ACC112 (cell line): Measurements from ENCODE around the gene GAPT.

Experiments
- H2AFZ ChIP-seq: fragments of 200-600 bp; sonication (generic); one replicate; pipeline ENCODE4 v1.6.0; 2017; ENCODE audit warnings: antibody characterized with exemption, low read length; ENCODE audit not compliant: unreplicated experiment
- H3K27ac ChIP-seq: fragments of 200-600 bp; sonication (generic); 2 replicates; pipeline ENCODE4 v1.5.1; 2014; ENCODE audit warnings: low read depth, mild to moderate bottlenecking, antibody characterized with exemption, low read length, moderate library complexity
- H3K27me3 ChIP-seq: fragments of 200-600 bp; sonication (generic); 2 replicates; pipeline ENCODE4 v1.6.1; 2014; ENCODE audit warnings: mild to moderate bottlenecking, antibody characterized with exemption, low read length, moderate library complexity, mixed read lengths; ENCODE audit not compliant: insufficient read depth
- H3K36me3 ChIP-seq: fragments of 200-600 bp; sonication (generic); 2 replicates; pipeline ENCODE4 v1.6.1; 2016; ENCODE audit warnings: mild to moderate bottlenecking, antibody characterized with exemption, low read length, moderate library complexity, mixed read lengths; ENCODE audit not compliant: insufficient read depth
- H3K4me1 ChIP-seq: fragments of 200-600 bp; sonication (generic); one replicate; pipeline ENCODE4 v1.6.1; 2016; ENCODE audit warnings: low read length, mixed read lengths; ENCODE audit not compliant: insufficient read depth, unreplicated experiment, control insufficient read depth
- H3K4me3 ChIP-seq: fragments of 200-600 bp; sonication (generic); 2 replicates; pipeline ENCODE4 v1.5.1; 2014; ENCODE audit warnings: mild to moderate bottlenecking, low read depth, low read length
- H3K79me2 ChIP-seq: fragments of 200-600 bp; sonication (generic); one replicate; pipeline ENCODE4 v1.6.0; 2016; ENCODE audit warnings: low read length; ENCODE audit not compliant: control insufficient read depth, unreplicated experiment, insufficient read depth

GAPT gene

DNA sequence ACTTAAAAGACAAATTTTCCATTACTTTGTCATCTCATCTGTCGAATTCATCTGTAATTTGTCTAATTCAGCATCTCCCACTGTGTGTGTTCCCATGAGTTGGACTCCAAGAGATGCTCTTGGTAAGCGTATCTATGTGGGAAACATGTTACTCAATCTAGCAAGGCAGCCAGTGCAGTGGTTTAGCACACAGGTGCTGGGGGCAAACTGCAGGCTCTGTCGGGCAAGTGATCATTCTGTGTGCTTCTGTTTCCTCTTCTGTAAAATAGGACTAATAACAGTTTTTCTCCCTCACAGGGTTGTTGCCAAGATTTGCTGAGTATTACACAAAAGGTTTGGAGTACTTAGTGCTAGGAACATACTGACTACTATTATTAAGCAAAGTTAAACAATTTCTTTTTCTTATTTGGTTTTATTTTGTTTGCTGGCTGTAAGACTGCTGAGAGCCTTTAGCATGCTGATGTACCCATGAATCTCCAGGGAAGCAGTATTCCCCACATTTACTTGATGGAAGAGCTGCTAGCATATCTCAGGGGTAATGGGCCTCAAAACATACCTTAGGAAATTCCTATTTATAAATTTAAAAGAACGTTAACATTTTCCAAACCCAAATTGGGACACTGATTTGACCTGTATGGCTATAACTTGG, 709 bp upstream of the GAPT start:
- Histone ChIP-seq H3K4me3 (no peak overlapping the region), H3K4me1 (no peaks in the 10 kb centered on the region), H3K36me3 (no peaks in the 10 kb centered on the region), H3K27me3 (peaks cover 82% of the 10 kb centered on the region), H3K27ac (no peak overlapping the region), H3K79me2 (no peaks in the 10 kb centered on the region), H2AFZ (no peak overlapping the region)

DNA sequence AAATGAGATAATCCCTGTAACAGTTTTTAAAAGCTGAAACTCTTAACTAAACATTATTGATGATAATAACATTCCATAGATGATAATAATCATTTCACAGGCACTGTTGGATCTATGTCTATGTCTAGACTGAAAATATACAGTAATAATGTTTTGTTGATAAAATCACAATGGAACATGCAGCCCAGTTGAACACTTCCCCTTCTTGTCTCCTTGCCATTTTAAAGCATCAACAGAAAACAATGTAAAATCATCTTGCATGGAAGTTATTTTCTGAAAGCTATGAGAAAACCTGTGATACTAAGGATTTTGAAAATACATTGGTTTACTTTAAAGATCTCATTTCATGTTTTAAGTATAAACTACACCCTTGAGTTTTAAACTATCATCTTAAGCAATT, 1.9 kb downstream of the GAPT start:
- no peak overlapping the region for H3K27ac ChIP-seq

DNA sequence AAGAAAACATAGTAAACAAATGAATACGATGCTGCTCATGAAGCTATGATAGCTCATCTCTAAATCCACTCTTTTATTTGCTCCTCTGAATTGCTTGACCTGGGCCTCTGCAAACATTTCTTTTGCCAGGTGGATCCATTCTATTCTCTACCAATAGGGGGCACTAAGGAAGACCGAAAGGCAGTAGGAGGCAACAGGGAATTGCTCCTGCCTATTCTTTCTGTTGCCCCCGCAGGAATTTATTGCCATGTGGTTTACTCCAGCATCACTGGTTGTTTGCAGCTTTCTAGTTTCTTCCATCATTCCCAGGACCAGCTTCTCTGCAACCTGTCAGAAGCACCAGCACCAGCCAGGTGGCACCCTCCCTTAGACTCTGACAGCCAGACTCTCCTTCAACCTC, 5.3 kb downstream of the GAPT start:
- Histone ChIP-seq H3K36me3 (no peaks in the 10 kb centered on the region), H2AFZ (no peak overlapping the region), H3K79me2 (no peaks in the 10 kb centered on the region), H3K27me3 (peaks cover 71% of the 10 kb centered on the region), H3K4me1 (no peaks in the 10 kb centered on the region), H3K27ac (no peak overlapping the region), H3K4me3 (no peak overlapping the region)

More for the DNA sequence above, 1.9 kb downstream of the GAPT start:
- Histone ChIP-seq H3K79me2 (no peaks in the 10 kb centered on the region), H3K4me1 (no peaks in the 10 kb centered on the region), H3K4me3 (no peak overlapping the region), H3K27me3 (peaks cover 74% of the 10 kb centered on the region), H3K36me3 (no peaks in the 10 kb centered on the region), H2AFZ (no peak overlapping the region)

DNA sequence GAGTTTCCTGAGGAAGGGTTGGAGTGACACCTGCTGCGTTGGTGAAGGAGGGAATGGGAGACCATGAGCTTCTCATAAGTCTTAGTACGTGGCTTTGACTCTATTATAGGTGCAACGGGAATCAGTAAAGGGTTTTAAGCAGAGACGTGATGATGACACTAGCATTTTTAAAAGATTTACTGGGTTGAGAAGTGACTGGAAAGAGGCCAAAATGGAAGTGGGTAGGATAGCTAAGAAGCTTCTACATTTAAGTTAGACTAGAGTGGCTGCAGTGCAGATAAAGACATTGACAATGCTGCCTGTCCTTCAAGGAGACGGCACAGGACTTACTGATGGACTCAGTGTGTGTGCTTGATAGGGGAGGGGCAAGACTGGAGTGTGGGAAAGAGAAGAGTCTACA, 6.2 kb downstream of the GAPT start:
- Histone ChIP-seq H3K4me3 (no peak overlapping the region), H3K4me1 (no peaks in the 10 kb centered on the region), H3K79me2 (no peaks in the 10 kb centered on the region), H3K36me3 (no peaks in the 10 kb centered on the region), H3K27ac (no peak overlapping the region), H3K27me3 (peaks cover 74% of the 10 kb centered on the region), H2AFZ (no peak overlapping the region)

DNA sequence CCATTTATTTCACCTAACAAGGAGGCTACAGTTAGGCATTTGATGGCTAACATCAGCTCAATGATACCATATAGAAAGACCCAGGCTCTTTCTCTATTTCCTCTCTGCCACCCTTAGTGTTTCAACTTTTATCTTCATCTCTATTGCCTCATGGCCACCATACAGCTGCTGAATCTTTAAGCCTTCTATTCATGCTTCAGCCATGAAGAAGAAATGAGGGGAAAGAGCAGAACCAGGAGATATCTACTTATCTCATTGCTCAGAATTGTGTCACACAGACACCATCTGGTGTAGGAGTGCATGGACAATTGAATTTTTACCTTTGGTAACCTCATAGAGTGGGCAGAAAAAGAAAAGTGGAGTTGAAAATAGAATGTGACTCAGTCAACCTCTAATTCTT, 6.7 kb downstream of the GAPT start:
- Histone ChIP-seq H3K27ac (no peak overlapping the region), H3K36me3 (no peaks in the 10 kb centered on the region), H2AFZ (no peak overlapping the region), H3K4me3 (no peak overlapping the region), H3K27me3 (peaks cover 77% of the 10 kb centered on the region), H3K79me2 (no peaks in the 10 kb centered on the region), H3K4me1 (no peaks in the 10 kb centered on the region)

DNA sequence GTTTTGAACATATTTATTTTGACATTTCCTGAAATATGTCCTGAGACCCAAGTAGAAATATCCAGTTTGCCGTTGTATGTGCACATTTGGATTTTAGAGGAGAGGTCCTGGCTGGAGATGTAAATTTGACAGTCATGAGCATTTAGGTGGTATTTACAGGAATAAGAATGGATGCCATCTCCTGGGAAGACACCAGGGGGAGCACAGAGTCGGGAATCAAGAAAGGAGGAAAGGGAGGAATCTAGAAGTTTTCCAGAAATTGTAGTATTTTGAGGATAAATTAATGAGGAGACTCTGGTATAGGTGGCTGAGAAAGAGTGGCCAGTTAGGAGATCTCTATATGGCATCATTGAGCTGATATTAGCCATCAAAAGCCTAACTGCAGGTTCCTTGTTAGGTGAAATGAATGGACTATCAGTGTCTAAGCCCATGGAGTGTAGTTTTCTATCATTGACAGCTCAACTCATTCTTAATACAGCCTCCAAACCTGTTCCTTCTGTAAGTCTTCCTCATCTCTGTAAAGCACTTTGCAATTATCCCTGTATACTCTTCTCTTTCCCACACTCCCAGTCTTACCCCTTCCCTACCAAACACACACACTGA, 7.2 kb downstream of the GAPT start:
- H3K4me1 ChIP-seq = no peaks in the 10 kb centered on the region
- H3K4me3 ChIP-seq = no peak overlapping the region
- no peak overlapping the region for H2AFZ ChIP-seq
- peaks cover 77% of the 10 kb centered on the region for H3K27me3 ChIP-seq
- H3K36me3 ChIP-seq = no peaks in the 10 kb centered on the region
- H3K27ac ChIP-seq = no peak overlapping the region
- no peaks in the 10 kb centered on the region for H3K79me2 ChIP-seq

DNA sequence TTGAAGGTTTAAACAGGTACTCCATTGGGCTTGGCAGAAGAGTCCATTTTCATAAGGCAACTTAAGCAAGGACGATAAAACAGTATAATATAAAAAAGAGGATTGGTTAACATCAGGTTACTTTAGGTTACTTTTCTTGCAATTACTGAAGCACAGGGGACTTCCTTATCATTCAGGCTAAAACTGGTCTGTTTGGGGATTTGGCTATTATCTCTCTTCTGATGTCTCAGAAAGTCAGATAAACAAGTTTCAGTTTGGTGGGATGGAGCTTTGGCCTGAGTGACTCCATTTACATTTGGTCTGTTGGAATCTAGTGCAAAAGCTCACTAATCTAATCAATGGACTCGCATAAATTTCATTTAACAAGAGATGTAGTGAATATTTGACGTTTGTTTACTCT, 8.0 kb downstream of the GAPT start:
- no peaks in the 10 kb centered on the region for H3K4me1 ChIP-seq
- no peak overlapping the region for H2AFZ ChIP-seq
- no peaks in the 10 kb centered on the region for H3K36me3 ChIP-seq
- H3K27ac ChIP-seq = no peak overlapping the region
- H3K27me3 ChIP-seq = peaks cover 77% of the 10 kb centered on the region
- H3K4me3 ChIP-seq = no peak overlapping the region
- H3K79me2 ChIP-seq = no peaks in the 10 kb centered on the region

DNA sequence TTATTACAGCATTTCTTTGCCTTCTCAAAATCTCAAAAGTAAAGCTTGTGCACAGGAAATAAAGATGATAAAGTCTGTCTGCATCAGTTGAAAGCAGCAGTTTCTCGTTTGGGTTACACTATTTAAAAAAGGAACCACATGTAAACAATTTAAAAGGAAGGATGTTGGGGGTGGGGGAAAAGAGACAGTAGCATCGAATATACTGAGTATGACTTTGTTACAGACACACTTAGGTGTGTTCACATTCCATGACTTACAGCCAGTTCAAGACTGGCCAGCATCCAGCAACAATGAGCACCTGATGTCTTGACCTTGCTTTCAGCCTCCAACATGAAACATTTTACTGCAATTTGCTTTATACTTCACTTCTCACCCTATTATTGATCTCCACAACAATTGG, 8.7 kb downstream of the GAPT start:
- Histone ChIP-seq H3K27ac (no peak overlapping the region), H3K27me3 (peaks cover 78% of the 10 kb centered on the region), H3K4me1 (no peaks in the 10 kb centered on the region), H3K79me2 (no peaks in the 10 kb centered on the region), H2AFZ (no peak overlapping the region), H3K4me3 (no peak overlapping the region), H3K36me3 (no peaks in the 10 kb centered on the region)

DNA sequence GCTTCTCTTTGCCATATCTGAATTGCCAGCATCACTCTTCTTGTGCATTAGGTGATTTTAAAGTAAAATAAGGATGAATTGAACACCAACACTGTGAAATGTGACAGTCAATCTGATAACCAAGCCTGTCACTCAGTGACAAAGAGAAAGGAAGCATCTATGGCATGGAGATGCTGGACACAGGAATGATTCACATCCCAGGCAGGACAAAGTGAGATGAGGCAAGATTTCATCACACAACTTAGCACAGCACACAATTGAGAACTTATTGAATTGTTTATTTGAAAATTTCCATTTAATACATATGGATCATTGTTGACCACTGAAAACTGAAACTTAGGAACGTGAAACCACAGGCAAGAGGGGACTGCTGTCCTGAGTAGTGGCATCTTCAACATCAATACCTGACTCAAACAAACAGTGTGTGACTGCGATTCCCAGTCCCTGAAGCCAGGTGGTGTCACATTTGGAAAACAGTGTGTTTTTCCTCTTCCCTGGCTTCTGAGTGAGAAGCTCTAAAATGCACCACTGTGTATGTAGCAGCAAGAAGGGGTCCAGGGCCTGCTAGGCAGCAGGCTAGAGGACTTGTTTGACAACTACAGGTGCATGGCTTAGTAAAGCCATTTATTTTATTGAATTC, 10.7 kb downstream of the GAPT start:
- no peak overlapping the region for H3K27ac ChIP-seq
- H3K27me3 ChIP-seq = peaks cover 77% of the 10 kb centered on the region
- no peaks in the 10 kb centered on the region for H3K79me2 ChIP-seq
- H3K4me1 ChIP-seq = no peaks in the 10 kb centered on the region
- no peak overlapping the region for H3K4me3 ChIP-seq
- no peaks in the 10 kb centered on the region for H3K36me3 ChIP-seq
- no peak overlapping the region for H2AFZ ChIP-seq

DNA sequence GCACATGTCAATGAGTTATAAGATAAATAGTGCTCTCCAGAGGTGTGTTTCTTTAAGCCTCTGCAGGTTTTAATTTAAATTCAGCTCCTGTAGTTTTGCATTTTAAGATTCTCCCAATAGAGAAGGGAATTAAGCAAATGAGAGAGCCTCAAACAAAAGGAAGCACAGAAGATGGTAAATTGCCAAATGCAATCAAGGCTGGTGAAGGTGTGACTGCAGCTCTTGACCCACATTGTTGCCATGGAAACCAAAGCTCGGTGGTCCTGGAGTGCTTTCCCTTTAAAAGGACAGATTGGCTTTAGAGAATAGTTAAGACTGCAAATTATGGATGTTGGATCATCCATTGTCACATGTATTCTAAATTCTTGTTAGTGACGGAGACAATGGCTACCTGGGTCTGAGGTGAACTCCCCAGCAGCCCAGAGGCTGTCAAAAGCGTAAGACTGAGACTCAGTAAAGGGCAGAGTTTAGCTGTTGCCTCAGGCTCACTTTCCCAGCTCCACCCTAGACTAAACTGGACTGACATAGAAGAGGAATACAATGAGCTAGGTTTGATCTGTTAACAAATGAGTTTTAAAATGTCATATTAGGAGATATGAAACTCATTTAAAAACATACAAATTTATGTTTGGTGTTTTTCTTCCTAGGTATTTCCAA, 12.3 kb downstream of the GAPT start:
- Histone ChIP-seq H3K79me2 (no peaks in the 10 kb centered on the region), H2AFZ (no peak overlapping the region), H3K36me3 (no peaks in the 10 kb centered on the region), H3K4me3 (no peak overlapping the region), H3K27ac (no peak overlapping the region), H3K27me3 (peaks cover 87% of the 10 kb centered on the region), H3K4me1 (no peaks in the 10 kb centered on the region)
